Umbilical cord (tissue), 2 donors: Measurements from ENCODE around the gene PM20D2. TPM values are rescaled to one million over a fixed set of nuclear protein-coding genes. Genes with fewer than 3 reads are reported as not detected.
"Not testable (repeated sequence)": the region's sequence is repeated elsewhere in the genome, so short reads cannot be mapped to it uniquely, and the experiment has no call there.

Source experiments
- DNase-seq: peaks from one replicate; pipeline ENCODE4 v3.0.0-alpha.2; 2015; ENCODE audit warnings: low spot score
- total RNA-seq: library from RNA; depleted of rRNA; stranded (reverse); fragments of >200 nt; gene quantifications from one replicate; pipeline ENCODE4 v1.2.3, GENCODE V29; 2014; ENCODE audit warnings: low replicate concordance; ENCODE audit not compliant: insufficient read depth

Gene PM20D2, protein sequence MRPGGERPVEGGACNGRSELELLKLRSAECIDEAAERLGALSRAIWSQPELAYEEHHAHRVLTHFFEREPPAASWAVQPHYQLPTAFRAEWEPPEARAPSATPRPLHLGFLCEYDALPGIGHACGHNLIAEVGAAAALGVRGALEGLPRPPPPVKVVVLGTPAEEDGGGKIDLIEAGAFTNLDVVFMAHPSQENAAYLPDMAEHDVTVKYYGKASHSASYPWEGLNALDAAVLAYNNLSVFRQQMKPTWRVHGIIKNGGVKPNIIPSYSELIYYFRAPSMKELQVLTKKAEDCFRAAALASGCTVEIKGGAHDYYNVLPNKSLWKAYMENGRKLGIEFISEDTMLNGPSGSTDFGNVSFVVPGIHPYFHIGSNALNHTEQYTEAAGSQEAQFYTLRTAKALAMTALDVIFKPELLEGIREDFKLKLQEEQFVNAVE
- 23.8 TPM for total RNA-seq

DNA sequence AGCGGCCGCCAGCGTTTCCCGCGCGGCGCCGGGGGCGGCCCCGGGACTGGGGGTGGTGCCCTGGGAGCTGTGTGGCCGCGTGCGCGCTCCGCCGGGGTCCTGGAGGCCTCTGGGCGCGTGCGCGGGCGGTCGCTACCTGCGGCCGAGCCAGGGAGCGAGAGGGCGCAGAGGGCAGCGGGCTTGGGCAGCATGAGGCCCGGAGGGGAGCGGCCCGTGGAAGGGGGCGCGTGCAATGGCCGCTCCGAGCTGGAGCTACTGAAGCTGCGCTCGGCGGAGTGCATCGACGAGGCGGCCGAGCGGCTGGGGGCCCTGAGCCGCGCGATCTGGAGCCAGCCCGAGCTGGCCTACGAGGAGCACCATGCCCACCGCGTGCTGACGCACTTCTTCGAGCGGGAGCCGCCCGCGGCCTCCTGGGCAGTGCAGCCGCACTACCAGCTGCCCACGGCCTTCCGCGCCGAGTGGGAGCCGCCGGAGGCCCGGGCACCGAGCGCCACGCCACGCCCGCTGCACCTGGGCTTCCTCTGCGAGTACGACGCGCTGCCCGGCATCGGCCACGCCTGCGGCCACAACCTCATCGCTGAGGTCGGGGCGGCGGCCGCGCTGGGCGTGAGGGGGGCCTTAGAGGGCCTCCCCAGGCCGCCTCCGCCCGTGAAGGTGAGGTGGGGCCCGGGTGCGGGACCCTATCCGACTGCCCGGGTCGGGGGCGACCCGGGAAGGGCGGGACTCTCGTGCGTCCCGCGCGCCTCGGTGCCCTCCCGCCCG is at the start of gene PM20D2:
Gene PM20D2, plus strand, starts transcription at position 100 of the 762 bp plus-strand sequence. Its CDS starts 90 bp downstream, at position 190.
- peak; percentile 80 for DNase-seq

DNA sequence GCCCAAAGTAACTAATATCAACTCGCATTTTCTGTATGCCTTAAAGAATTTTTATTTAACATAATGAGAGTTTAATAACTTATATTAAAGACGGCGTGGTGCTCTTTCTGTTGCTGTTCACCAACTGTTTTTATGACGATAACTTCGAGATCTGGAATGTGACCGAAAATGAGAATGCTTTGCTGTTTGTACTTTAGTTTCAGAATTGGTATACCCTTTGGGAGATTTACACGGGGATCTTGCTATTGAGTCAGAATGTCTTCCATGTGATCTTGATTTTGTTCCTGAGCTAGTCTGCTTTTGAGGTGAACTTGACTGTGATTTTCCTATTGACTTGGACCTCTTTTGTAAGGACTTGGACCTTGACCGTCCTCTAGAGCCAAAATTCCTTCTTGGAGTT is 47.4 kb upstream of the PM20D2 start:
- no peak for DNase-seq

DNA sequence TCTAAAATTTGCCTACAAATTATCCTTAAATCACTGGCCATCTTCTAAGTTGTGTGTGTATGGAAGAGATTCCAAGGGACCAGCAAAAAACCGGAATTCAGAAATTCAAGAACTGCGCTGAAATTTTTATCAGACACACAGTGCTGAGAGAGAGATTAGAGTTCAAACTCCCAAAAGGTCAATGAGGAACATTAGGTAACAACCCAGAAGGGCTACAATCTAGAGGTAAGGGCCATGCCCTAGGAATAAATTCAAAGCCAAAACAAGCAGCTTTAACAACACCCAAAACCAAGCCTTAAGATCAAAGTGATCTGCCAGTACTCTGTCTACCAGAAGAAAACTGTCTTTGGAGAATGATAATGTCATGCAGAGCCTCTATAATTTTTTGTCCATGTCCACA is 45.7 kb upstream of the PM20D2 start:
- no peak for DNase-seq

DNA sequence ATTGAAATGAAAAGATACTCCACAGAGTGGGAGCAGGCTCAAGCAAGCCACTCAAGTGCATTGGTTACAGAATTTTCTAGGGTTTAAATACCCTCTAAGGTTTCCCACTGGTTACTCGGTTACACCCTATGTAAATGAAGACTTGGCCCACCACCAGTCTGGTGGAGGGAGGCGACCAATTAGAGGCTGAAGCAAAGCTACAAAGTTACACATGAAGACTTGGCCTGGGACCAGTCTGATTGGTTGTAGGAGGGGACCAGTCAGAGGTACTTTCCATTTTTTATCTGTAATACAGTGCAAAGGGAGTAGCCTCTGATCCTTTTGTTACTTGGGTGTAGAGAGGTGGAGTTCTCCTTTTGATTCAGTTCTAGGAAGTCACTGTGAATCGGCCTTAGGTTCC is 35.6 kb upstream of the PM20D2 start:
- no peak for DNase-seq

DNA sequence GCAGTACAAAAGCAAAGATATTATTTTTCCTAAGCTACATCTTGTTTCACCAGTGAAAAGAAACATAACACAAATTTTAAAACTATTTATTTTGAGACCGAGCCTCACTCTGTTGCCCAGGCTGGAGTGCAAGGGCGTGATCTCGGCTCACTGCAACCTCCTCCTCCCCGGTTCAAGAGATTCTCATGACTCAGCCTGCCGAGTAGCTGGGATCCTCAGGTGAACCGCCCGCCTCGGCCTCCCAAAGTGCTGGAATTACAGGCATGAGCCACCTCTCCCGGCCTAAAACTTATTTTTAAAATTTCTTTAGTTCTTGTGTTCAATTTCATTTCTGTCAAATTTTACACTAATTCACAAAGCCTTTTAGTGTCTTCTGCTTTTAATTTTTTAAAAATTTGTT is 33.9 kb upstream of the PM20D2 start:
- no peak for DNase-seq

DNA sequence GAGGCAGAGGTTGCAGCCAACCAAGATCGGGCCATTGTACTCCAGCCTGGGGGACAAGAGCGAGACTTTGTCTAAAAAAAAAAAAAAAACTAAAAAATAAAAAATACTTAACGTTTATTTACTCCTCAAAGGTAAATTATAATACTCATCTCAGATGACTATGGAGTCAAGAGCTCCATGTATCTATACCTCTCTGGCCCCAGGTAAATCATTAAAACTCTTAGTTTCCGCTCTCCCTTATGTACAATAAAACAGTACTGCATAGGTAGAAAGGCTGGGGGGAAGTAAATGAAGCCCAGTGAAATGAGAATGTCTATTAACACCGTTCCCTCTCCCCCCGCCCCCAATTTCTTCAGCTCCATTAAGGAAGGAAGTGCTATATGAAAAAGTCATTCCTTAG is 29.2 kb upstream of the PM20D2 start:
- no peak for DNase-seq

DNA sequence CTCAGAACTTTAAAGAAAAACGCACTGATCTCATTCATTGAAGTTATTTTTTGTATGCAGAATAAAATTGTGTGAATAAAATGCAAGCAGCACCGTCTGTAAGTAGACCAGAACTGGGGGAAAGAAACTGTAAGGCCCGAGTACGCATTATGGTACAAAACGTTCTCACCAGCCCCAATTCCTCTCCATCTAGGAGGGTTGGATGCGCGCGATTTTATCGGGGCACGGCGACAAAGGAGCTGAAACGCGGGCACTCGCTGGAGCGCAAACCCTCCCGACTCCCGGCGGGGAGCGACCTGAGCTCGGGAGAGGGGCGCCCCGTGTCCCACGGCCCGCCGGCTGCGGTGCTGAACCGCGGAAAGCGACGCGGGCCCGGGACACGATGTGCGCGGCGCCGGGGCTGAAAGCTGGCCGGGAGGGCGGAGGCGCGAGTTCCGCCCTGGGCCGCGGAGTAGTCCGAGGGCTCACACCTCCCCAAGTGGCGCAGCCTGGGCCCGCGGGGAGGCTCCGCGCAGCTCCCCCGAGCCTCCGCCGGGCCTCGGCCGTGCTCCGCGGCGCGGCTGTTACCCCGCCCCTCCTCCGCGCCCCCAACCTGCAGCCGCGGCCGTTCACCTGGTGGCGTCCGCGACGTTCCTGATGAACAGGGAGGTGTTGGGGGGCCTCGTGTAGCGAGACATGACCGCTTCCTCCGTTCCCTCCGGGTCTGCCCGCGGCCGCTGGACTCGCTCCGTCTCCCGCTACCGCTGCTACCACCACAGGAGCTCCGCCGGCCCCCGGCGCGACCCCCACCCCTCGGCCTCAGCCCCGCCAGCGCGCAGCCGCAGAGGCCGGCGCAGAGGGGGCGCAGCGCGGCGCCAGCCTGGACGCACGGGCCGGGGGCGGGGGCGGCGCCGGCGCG is 28.4 kb upstream of the PM20D2 start, which contains the start of gene SRSF12:
Gene SRSF12, minus strand, starts transcription at position 861 of the 898 bp plus-strand sequence. Its CDS starts 184 bp downstream, at position 677.
- peak; percentile 46 for DNase-seq

DNA sequence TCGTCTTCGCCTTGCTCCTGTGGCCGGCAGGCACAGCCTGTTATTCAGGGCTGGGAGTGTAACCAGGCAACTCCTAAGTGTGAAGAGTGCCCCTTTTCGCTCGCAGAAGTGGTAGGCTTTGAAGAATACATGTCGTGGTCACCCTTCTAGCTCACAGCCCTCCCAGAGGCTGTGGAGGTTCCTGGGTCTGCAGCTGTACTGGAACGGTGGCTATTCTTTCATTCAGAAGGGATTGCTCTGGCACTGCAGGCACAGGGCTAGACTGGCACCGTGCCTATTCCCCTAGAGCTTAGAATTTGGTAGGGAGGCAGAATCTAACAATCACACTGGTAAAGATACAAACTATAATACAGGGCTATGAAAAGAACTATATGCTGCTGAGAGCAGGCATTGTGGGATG is 26.9 kb upstream of the PM20D2 start:
- DNase-seq, result no peak

DNA sequence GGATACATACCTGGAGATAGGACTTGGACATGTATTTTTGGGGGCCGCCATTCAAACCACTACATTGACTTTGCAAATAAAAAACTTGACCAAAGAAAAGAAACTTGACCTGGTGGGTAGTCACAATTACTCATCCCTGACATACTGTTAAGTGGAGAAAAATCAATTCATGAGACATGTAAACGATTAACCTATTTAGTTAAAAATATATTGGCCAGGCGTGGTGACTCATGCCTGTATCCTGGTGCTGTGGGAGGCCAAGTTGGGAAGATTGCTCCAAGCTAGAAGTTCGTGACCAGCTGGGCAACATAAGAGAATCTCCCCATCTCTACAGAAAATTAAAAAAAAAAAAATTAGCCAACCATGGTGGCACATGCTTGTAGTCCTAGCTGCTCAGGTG is 25.5 kb upstream of the PM20D2 start:
- no peak for DNase-seq

DNA sequence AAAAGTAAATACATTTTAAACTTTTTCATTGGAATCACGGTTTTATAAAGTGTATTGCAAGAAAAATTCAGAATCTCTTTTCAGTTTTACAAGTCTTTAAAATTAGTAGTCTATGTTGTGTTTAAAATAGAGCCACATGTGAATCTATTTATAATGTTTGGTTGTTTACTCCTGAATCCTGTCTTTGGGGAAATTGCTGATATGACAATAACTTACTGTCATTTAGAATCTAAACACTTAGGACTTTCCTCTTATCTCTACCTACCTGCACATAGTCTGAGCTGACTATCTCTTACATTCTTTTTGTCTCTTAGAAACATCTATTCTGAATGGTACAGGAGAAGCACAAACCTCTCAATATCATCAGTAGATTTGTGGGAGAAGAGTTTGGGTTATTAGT is 23.9 kb upstream of the PM20D2 start:
- DNase-seq, result no peak

DNA sequence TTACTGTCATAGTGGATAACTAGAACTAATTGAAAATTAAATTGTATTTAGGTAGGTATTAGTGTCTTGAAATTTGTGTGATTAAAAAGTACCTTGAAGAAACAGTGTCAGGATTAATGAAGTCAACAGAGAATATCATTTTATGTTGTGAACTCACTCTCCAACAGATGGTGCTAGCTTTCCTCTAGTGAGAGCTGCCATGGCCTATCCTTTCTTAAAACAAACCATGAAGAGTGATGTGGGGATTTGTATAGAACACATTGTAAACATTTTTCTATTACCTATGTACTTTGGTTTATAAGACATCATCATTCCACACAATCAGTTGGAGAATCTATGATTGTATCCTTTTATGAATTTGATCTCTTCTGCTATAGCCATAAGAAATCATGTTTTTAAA is 23.2 kb upstream of the PM20D2 start:
- peak; percentile 56 for DNase-seq

DNA sequence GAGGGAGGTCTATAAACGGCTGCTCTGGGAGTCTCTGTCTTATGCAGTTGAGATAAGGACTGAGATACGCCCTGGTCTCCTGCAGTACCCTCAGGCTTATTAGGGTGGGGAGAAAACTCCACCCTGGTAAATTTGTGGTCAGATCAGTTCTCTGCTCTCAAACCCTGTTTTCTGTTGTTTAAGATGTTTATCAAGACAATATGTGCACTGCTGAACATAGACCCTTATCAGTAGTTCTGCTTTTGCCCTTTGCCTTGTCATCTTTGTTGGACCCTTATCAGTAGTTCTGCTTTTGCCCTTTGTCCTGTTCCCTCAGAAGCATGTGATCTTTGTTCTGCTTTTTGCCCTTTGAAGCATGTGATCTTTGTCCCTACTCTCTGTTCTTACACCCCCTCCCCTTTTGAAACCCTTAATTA is 17.6 kb upstream of the PM20D2 start:
- DNase-seq, result not testable (repeated sequence)

DNA sequence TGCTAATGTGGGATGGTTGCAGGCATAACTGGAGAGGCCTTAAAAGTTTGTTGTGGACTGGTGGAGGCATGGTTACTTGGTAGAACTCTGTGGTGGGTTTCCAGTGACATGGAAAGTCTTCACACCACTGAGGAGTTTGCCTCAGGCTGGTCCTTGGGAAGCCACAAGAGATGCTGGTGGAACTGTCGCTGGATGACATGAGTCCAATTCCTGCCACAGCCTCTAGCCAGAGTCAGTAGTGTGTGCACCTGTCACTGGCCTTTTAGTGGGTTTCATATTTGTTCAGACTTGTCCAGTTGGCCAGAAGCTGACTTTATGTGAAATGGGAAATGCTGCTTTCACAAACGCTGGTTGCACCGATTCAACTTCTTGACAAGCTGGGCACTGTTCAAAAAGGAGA is 14.3 kb upstream of the PM20D2 start:
- no peak for DNase-seq

DNA sequence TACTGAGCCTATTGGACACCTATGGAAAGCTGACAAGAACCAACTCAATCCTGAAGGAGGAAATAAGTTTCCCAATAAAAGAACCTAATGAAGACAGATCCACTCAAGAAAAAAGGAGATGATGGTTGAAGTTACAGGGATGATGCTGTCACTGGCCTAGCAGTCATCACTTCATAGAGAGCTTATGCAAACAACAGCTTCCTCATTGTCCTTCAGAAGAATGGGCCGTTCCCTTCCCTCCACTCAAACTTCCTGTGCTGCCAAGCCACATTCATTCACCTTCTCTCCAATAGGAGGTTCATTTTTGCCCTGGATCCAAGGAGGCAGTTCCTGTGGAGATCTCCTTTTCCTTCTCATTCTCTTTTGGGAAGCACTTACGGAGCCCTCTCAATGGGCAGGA is 13.8 kb upstream of the PM20D2 start:
- DNase-seq, result no peak

DNA sequence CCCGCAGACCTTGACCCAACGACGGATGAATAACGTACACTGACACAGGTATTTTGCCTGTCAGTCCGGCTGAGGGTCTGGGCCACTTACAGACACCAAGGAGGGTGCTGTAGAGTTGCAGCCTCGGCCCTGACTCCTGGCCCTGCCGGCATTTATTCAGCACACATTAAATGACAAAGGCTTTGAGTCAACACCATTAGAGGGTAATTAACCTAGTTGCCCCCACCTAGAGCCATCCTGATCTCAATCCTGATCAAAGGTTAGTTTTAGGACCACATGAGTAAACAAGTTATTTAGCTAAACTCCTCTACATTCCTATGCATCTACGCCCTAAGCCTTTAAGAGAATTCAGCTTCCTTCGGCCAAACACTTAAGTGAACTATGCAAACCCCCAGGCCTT is 11.9 kb upstream of the PM20D2 start:
- no peak for DNase-seq

DNA sequence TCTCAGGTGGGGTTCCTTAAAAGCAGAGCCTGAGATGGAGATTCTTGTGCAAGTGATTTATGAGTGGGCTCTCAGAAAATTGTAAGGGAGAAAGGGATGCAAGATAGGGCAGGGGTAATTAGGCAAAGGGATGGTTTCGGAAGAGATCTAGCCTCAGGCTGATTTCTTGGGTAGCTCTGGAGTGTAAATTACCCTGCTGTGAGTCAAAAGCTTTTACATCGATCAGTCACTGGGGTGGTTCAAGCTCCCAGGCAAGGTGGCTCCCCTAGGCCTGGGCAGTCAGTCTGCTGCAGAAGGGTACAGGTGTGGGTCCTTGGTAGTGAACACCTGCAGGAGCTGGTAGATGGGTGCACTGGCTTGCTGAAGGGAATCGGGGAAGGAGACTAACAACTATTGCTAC is 11.1 kb upstream of the PM20D2 start:
- no peak for DNase-seq

DNA sequence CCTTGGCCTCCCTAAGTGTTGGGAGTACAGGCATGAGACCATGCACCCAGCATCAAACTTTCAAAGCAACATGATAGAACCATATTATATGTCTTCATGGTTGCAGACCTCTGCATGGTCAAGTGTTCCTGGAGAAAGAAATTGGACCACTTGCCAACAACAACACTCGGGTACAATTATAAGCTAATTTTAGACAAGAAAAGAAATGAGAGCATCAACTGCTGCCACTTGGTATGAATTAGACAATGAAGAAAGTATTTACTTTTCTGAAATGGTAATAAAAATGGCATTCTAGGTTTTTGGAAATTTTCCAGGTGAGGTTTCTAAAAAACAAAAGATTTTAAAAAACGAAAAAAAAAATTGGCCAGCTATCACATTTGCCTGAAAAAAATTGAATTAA is 7.7 kb upstream of the PM20D2 start:
- no peak for DNase-seq

DNA sequence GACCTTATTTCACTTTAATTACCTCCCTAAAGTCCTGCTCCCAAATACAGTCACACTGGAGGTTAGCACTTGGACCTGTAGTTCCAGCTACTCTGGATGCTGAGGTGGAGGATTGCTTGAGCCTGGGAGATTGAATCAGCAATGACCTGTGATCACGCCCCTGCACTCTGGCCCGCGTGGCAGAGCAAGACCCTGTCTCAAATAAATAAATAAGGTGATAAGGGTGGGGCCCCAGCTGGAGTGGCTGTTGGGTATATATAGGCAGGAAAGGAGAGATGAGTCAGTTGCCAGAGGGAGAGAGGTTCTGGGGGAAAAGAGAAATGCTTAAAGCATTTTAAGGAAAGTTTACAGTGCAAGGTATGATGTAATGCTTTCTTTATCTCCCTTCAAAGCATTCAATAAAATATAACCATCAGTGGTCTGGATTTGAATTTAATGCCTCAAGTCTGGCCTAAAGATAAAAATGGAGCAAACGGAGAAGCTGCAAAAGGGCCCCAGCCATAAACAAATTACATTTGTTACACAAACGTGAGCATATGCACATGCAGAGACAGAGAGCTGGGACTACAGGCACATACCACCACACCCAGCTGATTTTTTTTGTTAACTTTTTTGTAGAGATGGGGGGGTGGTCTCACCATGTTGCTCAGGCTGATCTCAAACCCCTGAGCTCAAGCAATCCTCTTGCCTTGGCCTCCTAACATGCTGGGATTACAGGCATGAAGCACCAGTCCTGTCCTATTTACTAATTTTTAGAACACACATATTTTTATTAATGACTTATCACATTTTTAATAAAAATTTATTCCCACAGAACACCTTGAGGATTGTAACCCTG is 6.1 kb upstream of the PM20D2 start:
- peak; percentile 93 for DNase-seq

DNA sequence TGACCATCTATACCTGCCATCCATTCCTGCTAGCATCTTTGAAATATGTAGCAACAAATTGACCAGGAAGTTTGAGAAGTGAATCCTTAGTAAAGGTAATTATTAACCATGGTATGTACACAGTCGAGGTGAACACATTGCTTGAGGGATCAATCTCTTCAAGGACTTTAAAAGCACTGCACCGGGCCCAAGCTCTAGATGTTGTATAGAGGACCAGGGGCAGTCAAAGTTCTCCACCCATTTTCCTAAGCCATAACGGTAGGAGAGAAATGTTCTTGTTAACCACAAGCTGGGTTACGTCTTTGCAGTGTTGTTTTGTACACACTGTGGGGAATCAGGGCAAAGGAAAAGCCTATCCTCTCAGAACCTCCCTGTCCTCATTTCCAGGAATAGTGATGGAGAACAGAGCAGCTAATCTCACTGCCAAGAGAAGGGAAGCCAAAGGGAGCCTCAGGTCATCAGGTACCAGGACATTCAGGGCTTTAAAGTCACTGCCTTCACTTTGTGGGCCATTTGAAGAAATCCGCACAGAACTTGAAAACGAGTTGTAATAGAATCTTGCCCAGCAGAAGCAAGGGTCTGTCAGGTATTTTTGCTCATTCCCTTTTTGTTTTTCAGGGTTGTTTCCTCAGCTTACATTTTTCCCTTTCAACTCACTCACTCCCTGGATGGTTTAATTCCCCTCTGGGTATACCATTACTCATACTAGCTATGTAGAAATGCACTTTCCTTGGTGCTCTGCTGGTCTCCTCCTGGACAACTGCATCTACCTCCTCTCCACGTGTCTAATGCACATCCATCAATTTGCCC is 5.3 kb upstream of the PM20D2 start:
- DNase-seq, result peak; percentile 82

DNA sequence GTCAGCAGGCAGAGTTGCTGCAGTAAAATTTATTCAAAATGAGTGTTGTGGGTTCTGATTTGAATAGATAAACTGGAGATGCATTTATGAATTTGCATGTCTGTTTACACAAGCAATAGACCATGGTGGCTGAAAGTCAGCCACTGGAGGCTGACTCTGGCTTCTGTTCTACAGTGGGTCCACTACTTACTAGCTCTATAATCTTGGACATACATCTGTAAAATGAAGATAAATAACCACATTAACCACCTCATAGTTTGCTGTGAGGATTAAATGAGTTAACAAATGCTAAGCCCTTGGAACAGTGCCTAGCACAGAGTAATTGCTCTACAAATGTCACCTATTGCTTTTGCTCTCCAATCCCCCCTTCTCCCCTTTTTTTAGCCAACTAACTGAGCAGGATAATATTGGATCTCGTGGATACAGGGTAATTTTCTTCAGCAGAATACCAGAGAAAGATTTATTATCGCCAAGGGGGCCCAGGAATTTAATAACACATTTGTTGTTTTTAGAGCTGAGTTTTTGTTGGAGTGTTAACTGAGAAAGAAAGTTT is 1.4 kb upstream of the PM20D2 start:
- peak; percentile 14 for DNase-seq
